ENCODE data around the gene TRUB2. TPM values are rescaled to one million over a fixed set of nuclear protein-coding genes. Genes with fewer than 3 reads are reported as not detected.
"Not testable (repeated sequence)": the region's sequence is repeated elsewhere in the genome, so short reads cannot be mapped to it uniquely, and the experiment has no call there.

Gene TRUB2
- total and polyA plus RNA-seq, 4 donors, result 14.6 to 28.9 (median 17.2) TPM

DNA sequence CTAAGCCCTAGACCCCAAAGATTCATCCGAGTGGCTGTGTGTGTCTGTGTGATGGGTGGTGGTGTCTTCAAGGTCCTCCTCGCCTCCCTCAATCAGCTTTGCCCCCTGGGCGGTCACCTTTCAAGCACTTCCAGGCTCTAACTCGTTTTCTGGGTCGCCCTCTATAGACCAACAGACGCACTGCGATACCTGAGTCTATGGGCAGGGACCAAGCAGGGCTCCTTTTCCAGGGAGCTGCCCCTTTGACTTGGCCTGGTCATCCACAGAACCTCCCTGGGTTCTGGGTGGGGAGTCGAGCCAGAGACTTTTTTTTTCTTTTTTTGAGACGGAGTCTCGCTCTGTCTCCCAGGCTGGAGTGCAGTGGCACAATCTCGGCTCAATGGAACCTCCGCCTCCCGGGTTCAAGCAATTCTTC, 19.2 kb upstream of the TRUB2 start:
- Histone ChIP-seq H3K36me3 (ENCODE audit: control insufficient read depth in 4 of 4, insufficient read depth in 4 of 4, low read length in 4 of 4) (peaks cover 0 to 29% (median 8%) of the 10 kb centered on the region in 4 donors), H3K9me3 (ENCODE audit: control insufficient read depth in 4 of 4, insufficient read depth in 3 of 4, low read length in 3 of 4) (no peaks in the 10 kb centered on the region), H3K4me3 (peak overlapping the region; percentile 85), H3K9ac (ENCODE audit: insufficient read depth in 1 of 2, low read length in 2 of 2) (no peak overlapping the region), H3K27ac (ENCODE audit: low read depth in 1 of 2, low read length in 1 of 2) (no peak overlapping the region), H3K4me1 (ENCODE audit: control insufficient read depth in 5 of 5, insufficient read depth in 5 of 5, low read length in 5 of 5) (peaks cover 0 to 7% (median 2%) of the 10 kb centered on the region in 5 donors), H3K27me3 (ENCODE audit: control insufficient read depth in 3 of 3, insufficient read depth in 3 of 3, low read length in 2 of 3) (no peaks in the 10 kb centered on the region)
- DNase-seq (peak; percentile 43 to 61 (median 48)), ATAC-seq (ENCODE audit: insufficient read depth, low FRiP score) (peak; percentile 58)
- peak; percentile 53 for TF ChIP-seq CTCF (IDR thresholded peaks at IDR 0.05; ENCODE audit: control extremely low read depth, extremely low read depth)
- WGBS, 2 donors, result 32 to 36% methylated on average over 13 of the region's 13 CpGs

GRCh38 chr9:128340691-128341434, 18.6 kb upstream of the TRUB2 start:
- DNase-seq (peak in 1 of 3 donors; percentile 10), ATAC-seq (ENCODE audit: insufficient read depth, low FRiP score) (no peak)
- H3K36me3 ChIP-seq (ENCODE audit: control insufficient read depth in 4 of 4, insufficient read depth in 4 of 4, low read length in 4 of 4), result peaks cover 0 to 26% (median 8%) of the 10 kb centered on the region in 4 donors
- H3K27ac ChIP-seq (ENCODE audit: low read depth in 1 of 2, low read length in 1 of 2), result peak overlapping the region; percentile 76 to 84
- no peak for TF ChIP-seq CTCF (IDR thresholded peaks at IDR 0.05; ENCODE audit: control extremely low read depth, extremely low read depth)
- H3K27me3 ChIP-seq (ENCODE audit: control insufficient read depth in 3 of 3, insufficient read depth in 3 of 3, low read length in 2 of 3), result no peaks in the 10 kb centered on the region
- H3K9ac ChIP-seq (ENCODE audit: insufficient read depth in 1 of 2, low read length in 2 of 2), result no peak overlapping the region
- 1% methylated on average over 34 to 48 of the region's 48 CpGs for WGBS, 2 donors
- H3K4me3 ChIP-seq, result peak overlapping the region; percentile 85
- no peaks in the 10 kb centered on the region for H3K9me3 ChIP-seq (ENCODE audit: control insufficient read depth in 4 of 4, insufficient read depth in 3 of 4, low read length in 3 of 4)
- H3K4me1 ChIP-seq (ENCODE audit: control insufficient read depth in 5 of 5, insufficient read depth in 5 of 5, low read length in 5 of 5), result peaks cover 0 to 7% (median 2%) of the 10 kb centered on the region in 5 donors

- Histone ChIP-seq H3K4me1 (ENCODE audit: control insufficient read depth in 5 of 5, insufficient read depth in 5 of 5, low read length in 5 of 5) (peaks cover 0 to 7% (median 2%) of the 10 kb centered on the region in 5 donors), H3K9me3 (ENCODE audit: control insufficient read depth in 4 of 4, insufficient read depth in 3 of 4, low read length in 3 of 4) (no peaks in the 10 kb centered on the region), H3K27ac (ENCODE audit: low read depth in 1 of 2, low read length in 1 of 2) (peak within 1 kb of the TSS; percentile 82 to 84), H3K9ac (ENCODE audit: insufficient read depth in 1 of 2, low read length in 2 of 2) (no peak within 1 kb of the TSS), H3K27me3 (ENCODE audit: control insufficient read depth in 3 of 3, insufficient read depth in 3 of 3, low read length in 2 of 3) (no peaks in the 10 kb centered on the region), H3K36me3 (ENCODE audit: control insufficient read depth in 4 of 4, insufficient read depth in 4 of 4, low read length in 4 of 4) (peaks cover 0 to 18% (median 6%) of the 10 kb centered on the region in 4 donors), H3K4me3 (peak within 1 kb of the TSS; percentile 85)
- no peak for TF ChIP-seq CTCF (IDR thresholded peaks at IDR 0.05; ENCODE audit: control extremely low read depth, extremely low read depth)
- DNase-seq (peak; percentile 70 to 82 (median 74)), ATAC-seq (ENCODE audit: insufficient read depth, low FRiP score) (peak; percentile 91)
- WGBS, 2 donors, result 6 to 9% methylated on average over 57 to 75 of the region's 75 CpGs
Observed at GRCh38 chr9:128339761-128340690, 17.8 kb upstream of the TRUB2 start, which contains the start of gene SLC27A4. Gene SLC27A4, plus strand, starts transcription at chr9:128340527. Its CDS starts 2,606 bp downstream, at chr9:128343133.

GRCh38 chr9:128338852-128339614, 16.8 kb upstream of the TRUB2 start:
- not testable (repeated sequence) for H3K27ac ChIP-seq (ENCODE audit: low read depth in 1 of 2, low read length in 1 of 2); H3K4me1 ChIP-seq (ENCODE audit: control insufficient read depth in 5 of 5, insufficient read depth in 5 of 5, low read length in 5 of 5); ATAC-seq (ENCODE audit: insufficient read depth, low FRiP score); DNase-seq; H3K27me3 ChIP-seq (ENCODE audit: control insufficient read depth in 3 of 3, insufficient read depth in 3 of 3, low read length in 2 of 3); H3K9ac ChIP-seq (ENCODE audit: insufficient read depth in 1 of 2, low read length in 2 of 2); H3K9me3 ChIP-seq (ENCODE audit: control insufficient read depth in 4 of 4, insufficient read depth in 3 of 4, low read length in 3 of 4); H3K4me3 ChIP-seq
- peaks cover 0 to 10% (median 4%) of the 10 kb centered on the region in 4 donors for H3K36me3 ChIP-seq (ENCODE audit: control insufficient read depth in 4 of 4, insufficient read depth in 4 of 4, low read length in 4 of 4)
- 83 to 90% methylated on average over 15 of the region's 15 CpGs for WGBS, 2 donors

All from lung (tissue), 12 donors.